A673 (cell line): ENCODE measurements around the gene BRAT1.

ENCODE experiments used
- CTCF ChIP-seq: fragments of 300-800, 200-600 bp; sonication (generic); conservative IDR thresholded peaks from 2 replicates; pipeline ENCODE4 v1.5.1; 2017; ENCODE audit warnings: low read depth, mild to moderate bottlenecking, antibody characterized with exemption, low read length, moderate library complexity, mixed read lengths
- EZH2 ChIP-seq: fragments of 200-600 bp; sonication (generic); IDR thresholded peaks from 2 replicates; pipeline ENCODE4 v1.6.1; 2017; ENCODE audit warnings: borderline replicate concordance, low read depth, mild to moderate bottlenecking, mixed read lengths, antibody characterized with exemption, low read length; ENCODE audit not compliant: poor library complexity, severe bottlenecking

GRCh38 chr7:2507208-2507916 is 48.0 kb downstream of the BRAT1 start:
- no peak for TF ChIP-seq CTCF
- no peak for TF ChIP-seq EZH2
